Left colon (tissue), 2 donors: ENCODE measurements around the gene RTL9. TPM values are rescaled to one million over a fixed set of nuclear protein-coding genes. Genes with fewer than 3 reads are reported as not detected.
"Not testable (repeated sequence)": the region's sequence is repeated elsewhere in the genome, so short reads cannot be mapped to it uniquely, and the experiment has no call there.

ENCODE experiments used
- ATAC-seq: fragments of 200-7000 bp; cut with Tn5 transposase; one replicate; pipeline ENCODE4 v1.9.1; 2020; ENCODE audit warnings: mild to moderate bottlenecking, moderate library complexity
- DNase-seq, 2 donors: peaks; one replicate each; pipeline ENCODE4 v3.0.0-alpha.2; 2020
- intact Hi-C, 2 donors: fragments of 100-400 bp; cut with DNase I in 1 of 2; cut with micrococcal nuclease in 1 of 2; formaldehyde crosslinking; loops; one replicate each; pipeline versions ENCODE4 v1.11.2 to v1.14.0; 2022; cut with DNase I, micrococcal nuclease
- long read RNA-seq: library from polyadenylated mRNA; unstranded; transcript quantifications from one replicate; pipeline ENCODE4 v2.0.0, GENCODE V29; 2021
- total RNA-seq, 2 donors: library from RNA; stranded (reverse); fragmentation: NEBNext Ultra II Directional; extraction: Animal tissue kit (Norgen Biotek cat#: 25700); gene quantifications; one replicate each; pipeline ENCODE4 v1.2.1, GENCODE V29; 2021
- donor health status: DM: no; HTN: no; CAD: no.
- donor health status: DM: yes; HTN: yes; CAD: no.

The RTL9 gene
- not detected for total RNA-seq
- long read RNA-seq: 0 reads

DNA sequence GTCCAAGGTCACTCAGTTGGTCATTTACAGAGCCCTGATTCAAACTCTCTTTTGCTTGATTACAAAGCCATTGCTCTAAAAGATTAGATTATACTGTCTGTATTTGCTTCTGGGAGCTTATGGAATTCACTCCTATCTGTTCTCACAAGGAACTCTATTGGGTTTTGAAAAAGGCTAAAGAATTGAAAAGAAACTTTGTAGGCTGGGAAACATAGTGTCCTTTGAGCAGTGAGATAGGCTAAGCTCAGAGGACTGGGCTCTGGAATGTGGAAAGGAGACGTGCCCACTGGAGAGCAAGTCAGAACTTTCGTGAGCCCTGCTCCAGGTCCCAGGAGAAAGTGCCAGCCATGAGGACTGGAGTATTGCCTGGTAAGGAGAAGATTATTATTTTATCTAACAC lies at the start of gene RTL9:
TSS of gene RTL9 (plus strand) at position 301 of the 400 bp plus-strand sequence. CDS start 91,770 bp downstream, outside the sequence.
- intact Hi-C loops: no loop called here
- DNase-seq: no peak
- ATAC-seq: no peak

DNA sequence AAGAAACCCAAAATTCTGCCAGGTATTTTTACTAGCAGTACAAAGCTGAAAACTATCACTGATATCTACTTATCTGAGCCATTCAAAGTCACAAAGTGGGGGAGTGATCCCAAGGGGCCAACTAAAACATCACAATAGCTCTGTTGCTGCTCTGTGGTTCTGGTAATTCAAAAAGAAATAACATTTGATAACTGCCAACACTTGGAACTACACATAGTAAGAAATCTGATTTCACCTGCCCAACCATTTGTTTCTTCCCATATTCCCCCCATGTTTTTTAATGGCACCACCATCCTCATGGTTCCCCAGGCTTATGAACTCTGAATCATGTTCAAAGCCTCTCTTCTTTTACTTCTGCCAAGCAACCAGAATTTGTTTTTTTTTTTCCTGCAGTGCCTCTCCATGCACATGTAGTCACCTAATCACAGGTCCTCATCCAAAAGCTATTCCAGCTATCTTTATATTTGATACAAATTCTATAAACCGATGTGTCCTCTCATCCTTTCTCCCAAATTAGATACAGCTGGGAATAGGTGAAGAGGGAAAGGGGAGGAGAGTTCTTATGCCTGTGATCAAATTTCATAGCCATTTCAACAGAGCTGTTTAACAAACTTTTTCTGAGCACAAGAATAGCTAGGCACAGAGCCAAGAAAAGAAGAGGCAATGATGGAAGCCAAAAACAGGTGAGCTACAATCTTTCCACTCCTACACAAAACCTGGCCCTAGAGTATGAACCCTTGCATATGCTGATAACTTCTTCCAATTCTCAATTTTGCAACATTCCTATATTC lies 48.5 kb upstream of the RTL9 start:
- intact Hi-C loops: no loop called here
- DNase-seq: no peak
- ATAC-seq: no peak

DNA sequence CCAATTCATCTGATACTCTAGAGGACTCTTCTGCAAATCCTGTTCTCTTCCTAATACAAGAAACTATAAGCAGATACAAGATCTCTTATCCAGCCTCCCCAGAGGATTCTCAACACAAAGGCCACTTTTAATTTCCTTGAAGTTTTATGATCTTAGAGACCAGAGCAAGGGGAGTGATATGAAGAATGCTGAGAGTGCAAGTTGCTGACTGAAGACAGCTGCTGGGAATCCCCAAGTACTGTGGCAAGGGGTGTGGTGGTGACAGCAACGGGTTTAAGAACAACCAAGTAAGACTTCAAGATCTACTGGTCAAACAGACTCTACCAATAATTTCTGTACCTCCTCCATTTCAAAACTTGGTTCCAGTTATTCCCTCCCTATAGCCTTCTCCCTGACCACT lies 47.8 kb upstream of the RTL9 start:
- intact Hi-C loops: no loop called here
- ATAC-seq (peak; percentile 50), DNase-seq (no peak)

DNA sequence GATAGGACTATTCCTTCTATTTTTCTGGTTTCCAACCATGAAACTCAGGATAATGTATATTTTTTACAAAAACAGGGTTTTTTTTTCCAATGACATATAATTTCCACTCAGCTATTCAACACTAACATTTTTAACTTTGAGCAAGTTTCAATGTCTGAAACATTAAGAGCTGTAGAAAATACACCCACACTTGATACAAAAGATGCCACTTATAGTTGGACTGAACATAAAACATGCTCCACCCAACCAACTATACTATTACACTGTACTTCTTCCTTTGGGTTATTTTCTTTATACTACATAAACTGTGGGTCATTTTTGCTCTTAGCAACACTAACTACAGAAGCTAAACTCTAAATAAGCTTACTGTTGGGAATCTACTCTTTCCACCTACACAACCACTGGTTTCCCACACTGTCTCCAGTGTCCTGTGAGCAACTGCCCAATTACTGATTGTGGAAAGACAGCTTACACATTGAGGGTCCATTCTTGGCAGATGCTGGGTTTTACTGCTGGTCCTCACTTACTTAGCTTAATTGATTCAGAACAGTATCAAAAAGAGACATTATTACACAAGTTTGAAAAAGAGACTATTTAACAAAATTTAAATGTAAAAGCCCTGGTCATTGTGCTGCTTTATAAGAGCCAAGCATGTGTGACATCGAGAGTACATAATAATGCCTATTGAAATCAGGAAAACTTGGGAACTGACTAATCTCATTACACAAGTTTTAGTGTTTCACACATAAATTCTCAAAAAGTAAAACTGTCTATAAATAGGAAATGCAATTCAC lies 47.0 kb upstream of the RTL9 start:
- ATAC-seq: no peak
- intact Hi-C loops: no loop called here
- no peak for DNase-seq

DNA sequence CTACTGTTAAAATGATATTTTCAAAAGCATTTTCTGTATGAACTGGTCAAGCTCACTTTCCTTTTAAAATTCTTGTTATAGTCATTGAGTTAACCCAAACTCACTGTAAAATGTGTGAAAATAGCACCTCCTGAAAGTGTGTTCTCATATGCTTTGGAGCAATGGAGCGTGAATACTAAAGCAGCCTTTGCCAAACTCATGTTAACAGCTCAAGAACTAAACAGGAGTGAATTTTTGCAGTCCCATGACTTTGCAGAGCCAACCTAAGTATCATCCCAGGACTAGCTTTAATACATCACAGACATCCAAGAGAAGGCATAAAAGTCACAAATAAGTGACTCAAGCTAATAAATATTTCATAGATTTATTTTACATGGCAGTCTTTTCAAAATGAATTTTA lies 43.1 kb upstream of the RTL9 start:
- intact Hi-C loops: no loop called here
- ATAC-seq: no peak
- DNase-seq: no peak

DNA sequence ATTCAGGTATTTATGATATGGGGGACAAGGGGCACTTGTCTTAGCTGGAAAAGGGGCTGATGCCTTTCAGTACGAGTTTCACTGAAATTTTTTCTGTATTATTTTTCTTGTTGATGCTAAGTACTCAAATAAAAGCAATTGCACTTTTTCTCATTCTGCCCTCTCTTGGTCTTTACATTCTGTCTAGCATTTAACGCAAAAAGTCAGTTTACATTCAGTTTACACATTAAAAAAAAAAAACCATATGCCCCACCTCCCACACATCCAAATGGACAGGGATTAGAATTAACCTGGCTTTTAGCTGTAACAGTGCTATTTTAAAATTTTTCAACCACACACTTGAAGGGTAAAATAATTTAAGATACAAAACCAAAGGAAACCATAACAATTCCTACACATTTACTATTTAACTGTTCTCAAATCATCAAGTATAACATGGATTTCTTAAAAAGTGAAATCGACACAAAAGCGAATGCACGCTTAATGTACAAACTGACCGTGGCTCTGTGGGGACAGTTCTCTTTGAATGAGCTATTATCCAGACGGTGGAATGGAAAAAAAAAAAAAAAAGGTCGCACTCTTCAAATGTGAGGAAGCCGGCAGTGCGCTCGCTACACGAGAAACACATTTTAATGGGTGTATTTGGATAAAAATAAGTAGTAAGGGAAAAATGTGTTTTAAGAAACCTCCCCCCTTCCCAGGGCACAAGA lies 42.1 kb upstream of the RTL9 start:
- DNase-seq (no peak), ATAC-seq (no peak)
- intact Hi-C loops: no loop called here

DNA sequence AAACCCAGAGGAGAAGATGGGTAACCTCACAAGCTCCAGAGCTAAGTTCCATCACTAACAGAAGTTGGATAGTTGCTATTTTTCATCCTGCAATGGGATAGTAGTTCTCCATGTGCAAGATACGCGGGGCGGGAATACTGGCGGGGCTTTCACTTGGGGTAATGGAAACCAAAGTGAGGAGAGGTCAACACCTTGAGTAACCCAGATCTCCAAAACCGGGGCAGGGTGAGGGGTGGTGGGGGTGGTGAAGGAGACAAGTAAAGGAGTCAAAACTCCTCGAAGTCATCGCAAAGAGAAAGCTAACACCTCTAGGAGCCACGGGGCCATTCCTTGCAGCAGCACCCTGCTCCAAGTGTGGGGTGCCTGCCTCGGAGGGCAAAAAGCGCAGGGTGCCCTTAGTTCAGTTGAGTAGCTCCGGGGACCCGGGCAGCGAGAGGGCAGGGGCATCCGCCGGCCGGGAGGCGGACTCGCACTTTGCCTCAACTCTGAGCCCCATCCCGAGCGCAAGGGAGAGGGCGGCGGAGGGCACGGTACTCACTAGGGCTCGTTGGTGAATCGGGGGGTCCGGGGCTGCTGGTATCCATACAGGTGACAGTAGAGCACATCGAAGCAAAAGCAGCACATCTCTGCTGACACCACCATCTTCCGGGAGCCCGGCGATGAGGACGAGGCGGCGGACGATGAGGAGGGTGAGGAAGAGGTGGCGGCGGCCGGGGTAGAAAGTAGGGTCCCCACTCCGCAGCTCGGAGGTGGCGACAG lies 41.4 kb upstream of the RTL9 start:
- intact Hi-C loops: no loop called here
- peak; percentile 26 to 44 for DNase-seq
- ATAC-seq: peak; percentile 32

DNA sequence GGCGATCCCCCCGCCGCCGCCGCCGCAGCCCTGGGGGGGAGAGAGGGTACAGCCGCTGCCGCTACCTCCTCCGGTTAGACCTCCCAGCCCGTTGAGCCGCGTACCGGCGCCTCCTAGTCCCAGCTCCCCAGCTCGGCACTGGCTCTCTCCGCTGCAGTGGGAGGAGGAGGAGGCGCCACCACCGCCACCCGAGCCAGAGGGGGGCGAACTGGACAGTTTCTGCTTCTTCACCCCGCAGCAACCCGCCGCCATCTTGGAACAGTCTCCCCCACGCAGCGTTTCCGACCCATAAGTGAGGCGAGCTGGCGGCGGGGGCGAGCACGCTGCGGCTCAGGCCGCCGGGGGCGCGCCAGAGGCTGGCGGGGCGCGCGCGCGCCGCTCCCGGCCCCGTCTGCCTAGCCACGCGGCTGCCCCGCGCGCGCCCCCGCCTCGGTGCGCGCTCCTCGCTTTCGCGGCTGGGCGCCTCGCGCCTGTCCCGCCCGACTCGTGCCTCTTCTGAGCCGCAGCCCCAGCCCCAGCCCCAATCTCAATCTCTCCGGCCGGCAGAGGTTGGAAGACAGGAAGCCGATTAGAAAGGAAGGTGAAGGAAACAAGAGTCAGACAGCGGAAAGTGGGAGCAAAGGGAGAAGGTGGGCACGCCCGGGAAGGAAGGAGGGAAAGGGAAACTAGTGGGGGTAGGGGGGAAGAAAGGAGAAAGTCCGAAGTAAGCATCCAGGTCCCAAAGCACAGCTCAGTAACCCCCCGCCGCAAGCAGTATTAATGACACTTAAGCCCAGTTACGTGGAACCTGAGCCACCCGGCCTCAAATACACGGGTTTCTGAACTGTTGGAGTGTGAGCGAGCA lies 40.6 kb upstream of the RTL9 start, which contains the start of gene AMMECR1:
TSS of gene AMMECR1 (minus strand) at position 266 of the 844 bp plus-strand sequence. CDS start at position 252, 14 bp downstream.
- ATAC-seq (peak; percentile 91), DNase-seq (peak; percentile 65 to 80)
- intact Hi-C loops: no loop called here

DNA sequence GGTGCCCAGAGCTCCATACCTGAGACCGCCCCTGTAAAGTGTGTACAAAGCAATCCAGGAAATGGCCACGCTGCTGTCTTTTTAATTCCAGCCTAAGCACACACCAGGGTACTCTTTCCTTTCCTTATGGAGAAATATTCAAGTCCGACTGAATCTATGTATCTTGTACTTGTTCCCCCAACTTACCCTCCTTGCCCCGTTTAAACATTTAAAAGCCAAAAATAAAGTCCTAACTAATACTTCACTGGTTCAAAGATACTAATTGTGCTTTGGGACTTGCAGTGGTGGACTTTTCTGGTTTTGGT lies 40.0 kb upstream of the RTL9 start:
- intact Hi-C loops: no loop called here
- ATAC-seq: peak; percentile 72
- DNase-seq: no peak

DNA sequence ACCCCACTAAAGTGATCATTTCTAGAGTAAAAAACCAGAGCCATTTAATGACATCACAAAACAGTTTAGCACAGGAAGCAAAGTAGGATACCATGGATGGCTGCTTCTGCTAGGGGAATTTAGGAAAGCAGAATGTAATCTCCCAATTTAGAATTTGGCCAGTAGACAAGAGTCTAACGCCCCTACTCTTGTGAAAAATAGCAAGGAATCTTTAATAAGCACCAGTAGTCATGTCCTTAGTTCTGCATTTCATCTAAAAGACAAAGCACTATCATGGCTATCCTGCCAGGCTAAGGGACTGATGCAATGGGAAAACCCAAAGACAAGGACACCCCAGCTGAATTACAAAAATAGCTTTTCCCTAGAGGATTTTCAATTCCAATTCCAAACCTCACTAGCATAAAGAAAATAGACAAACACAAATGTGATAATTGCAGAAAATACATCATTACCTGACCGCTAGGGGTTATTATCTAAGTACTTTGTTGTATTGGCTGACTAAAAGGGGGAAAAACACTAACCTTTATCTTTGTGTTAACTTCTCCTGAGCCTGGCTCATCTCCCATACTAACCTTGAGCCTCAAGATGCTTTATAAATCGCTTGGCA lies 38.2 kb upstream of the RTL9 start:
- ATAC-seq: no peak
- intact Hi-C loops: no loop called here
- no peak for DNase-seq

DNA sequence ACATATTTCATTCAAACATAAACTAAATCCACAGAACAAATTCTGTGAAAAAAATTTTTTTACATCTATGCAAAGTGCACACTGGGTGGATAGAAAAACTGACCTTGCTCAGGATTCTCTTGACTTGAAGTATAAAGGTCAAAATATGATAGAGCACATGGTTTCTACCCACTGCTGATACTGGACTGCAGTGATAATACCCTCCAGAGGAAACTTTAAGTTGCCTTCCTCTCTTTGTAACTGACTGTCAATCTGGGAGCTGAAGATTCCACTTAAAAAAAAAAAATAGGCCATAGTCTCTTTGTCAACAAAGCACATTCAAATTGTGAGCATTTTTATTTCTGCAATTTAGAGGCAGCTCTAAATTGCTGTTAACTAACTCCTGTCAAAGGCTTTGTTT lies 37.6 kb upstream of the RTL9 start:
- DNase-seq: no peak
- intact Hi-C loops: no loop called here
- ATAC-seq: no peak

DNA sequence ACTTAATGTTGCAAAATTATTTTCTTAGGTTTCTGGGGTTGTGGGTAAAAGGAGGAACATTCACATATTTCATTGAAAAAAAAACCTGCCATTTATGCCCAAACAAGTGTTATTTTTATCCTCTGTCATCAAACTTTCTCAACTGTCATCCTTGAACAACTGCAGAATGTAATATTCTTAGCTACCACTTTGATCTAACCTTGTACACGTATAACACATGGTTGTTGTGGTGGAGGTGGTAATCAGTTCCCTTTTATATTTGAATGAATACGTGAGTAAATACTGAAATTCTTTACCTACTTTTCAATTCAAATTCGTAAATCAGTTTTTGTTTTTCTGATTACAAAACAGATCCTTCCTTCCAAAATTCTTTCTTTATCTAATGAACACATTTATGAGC lies 37.0 kb upstream of the RTL9 start:
- intact Hi-C loops: no loop called here
- no peak for ATAC-seq
- no peak for DNase-seq

DNA sequence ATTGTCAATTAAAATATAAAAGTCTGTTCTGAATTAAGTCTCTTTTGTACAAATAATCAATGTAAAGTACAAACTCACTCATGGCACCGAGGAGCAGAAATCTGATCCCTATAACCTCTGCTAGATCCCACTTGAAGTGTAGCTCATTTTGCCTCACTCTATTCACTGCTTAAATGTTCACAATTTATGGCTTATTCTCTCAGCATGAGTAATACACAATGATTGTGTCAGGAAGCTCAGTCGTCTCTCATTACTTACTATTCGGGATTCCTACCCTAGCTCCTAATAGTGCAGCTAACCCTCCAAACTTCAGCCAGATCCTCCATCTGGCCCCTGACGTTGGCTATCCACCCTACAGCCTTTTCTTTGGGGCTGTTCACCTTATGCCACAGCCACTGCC lies 36.0 kb upstream of the RTL9 start:
- no peak for ATAC-seq
- DNase-seq: no peak
- intact Hi-C loops: no loop called here

DNA sequence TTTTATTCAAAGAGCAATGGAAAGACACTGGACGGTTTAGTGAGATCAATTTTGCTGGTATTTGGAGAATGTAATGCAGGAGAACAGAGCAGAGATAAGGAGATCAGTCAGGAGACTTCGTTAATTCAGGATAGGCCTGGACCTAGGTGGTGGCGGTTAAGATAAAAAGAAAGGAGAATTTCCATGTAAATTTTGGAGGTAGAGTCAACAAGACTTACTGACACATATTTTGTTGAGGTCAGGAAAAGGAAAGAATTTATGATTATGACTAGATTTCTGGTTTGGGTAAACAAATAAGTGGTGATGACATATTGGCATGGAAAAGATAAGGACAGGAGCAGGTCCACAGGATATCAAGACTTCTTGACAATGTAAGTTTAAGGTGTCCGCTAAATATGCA lies 31.9 kb upstream of the RTL9 start:
- ATAC-seq (no peak), DNase-seq (no peak)
- intact Hi-C loops: no loop called here

DNA sequence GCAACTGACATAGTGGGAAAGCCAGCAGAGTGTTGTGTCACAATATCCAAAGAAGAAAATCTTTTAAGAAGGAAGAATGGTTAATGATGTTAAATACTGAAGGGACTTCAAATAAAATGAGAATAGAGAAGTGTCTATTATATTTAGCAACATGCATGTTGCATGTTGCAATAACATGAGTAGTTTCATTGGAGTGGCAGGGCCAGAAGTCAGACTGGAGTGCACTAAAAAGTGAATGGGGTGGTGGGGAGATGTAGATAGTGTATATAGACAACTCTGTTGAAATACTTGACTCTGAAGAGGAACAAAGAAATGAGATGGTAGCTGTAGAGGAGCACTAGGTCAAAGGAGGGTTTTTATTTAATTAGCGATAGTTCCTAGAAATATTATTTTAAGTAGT lies 31.3 kb upstream of the RTL9 start:
- intact Hi-C loops: no loop called here
- no peak for ATAC-seq
- no peak for DNase-seq

DNA sequence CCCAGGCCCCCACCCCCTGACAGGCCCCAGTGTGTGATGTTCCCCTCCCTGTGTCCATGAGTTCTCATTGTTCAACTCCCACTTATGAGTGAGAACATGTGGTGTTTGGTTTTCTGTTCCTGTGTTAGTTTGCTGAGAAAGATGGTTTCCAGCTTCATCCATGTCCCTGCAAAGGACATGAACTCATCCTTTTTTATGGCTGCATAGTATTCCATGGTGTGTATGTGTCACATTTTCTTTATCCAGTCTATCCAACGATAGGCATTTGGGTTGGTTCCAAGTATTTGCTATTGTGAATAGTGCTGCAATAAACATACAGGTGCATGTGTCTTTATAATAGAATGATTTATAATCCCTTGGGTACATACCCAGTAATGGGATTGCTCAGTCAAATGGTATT lies 30.0 kb upstream of the RTL9 start:
- DNase-seq, intact Hi-C loops, ATAC-seq: not testable (repeated sequence)

DNA sequence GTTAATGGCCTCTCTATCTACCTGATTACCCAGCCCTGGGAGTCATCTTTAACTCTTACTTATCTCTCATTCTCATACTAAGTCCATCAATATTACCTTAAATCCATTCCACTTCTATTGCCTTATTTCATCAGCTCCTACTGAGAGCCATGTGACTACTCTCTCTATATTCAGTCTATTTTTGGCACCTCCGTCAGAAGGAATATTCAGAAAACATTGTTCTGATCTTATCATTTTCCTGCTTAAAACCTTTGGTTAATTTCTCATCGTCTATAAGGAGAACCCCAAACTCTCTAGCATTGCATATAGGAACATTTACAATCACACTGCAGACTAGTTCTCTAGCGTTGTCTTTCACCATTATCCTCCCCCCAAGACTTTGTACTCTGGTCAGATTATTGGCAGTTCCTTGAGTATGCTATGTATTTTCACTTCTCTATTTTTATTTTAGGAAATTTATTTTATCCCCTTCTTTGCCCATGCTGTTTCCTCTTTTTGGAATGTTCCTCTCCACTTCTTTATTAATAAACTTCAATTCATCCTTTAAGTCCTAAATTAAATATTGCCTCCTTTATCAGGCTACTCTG lies 27.1 kb upstream of the RTL9 start:
- intact Hi-C loops: no loop called here
- DNase-seq (no peak), ATAC-seq (no peak)
